ENCODE data around the gene SMIM1. TPM values are rescaled to one million over a fixed set of nuclear protein-coding genes. Genes with fewer than 3 reads are reported as not detected.

The SMIM1 gene
- total and polyA plus RNA-seq, 4 donors, result 0.99 to 10.1 (median 3.3) TPM

DNA sequence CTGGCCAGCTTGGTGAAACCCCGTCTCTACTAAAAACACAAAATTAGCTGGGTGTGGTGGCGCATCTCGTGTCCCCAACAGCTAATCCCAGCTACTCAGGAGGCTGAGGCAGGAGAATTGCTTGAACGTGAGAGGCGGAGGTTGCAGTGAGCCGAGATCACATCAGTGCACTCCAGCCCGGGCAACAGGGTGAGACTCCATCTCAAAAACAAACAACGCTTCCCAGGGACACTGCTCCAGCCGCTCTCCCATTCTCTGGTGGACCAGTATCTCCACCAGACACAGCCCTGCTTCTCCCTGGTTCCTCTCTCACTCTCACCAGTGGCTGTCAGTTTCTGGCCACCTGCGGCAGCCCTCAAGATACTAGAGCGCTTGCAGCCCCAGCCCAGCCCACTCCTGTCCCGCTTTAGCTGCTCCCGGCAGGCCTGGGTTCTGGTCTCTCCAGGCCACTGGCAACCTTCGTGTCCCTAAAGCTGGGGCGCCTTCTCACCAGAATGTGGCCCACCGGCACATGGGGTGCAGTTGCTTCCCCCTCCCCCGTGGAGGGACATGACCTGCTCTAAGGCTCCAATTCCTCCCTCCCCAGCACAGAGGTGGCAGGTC, 44.7 kb downstream of the SMIM1 start:
- Histone ChIP-seq H3K4me3 (ENCODE audit: low read depth, low read length) (no peak overlapping the region), H3K36me3 (ENCODE audit: control insufficient read depth, insufficient read depth, low read length) (peaks cover 79% of the 10 kb centered on the region), H3K27me3 (ENCODE audit: control insufficient read depth, insufficient read depth, low read length) (no peaks in the 10 kb centered on the region), H3K4me1 (ENCODE audit: control insufficient read depth, insufficient read depth, low read length) (peaks cover 17% of the 10 kb centered on the region), H3K27ac (ENCODE audit: low read depth, low read length) (no peak overlapping the region), H3K9me3 (ENCODE audit: control insufficient read depth, insufficient read depth, low read length) (no peaks in the 10 kb centered on the region)
- DNase-seq (ENCODE audit: low read depth in 4 of 6, low spot score in 6 of 6), result no peak
- WGBS (ENCODE audit: insufficient coverage), result 91% methylated on average over 17 of the region's 17 CpGs

DNA sequence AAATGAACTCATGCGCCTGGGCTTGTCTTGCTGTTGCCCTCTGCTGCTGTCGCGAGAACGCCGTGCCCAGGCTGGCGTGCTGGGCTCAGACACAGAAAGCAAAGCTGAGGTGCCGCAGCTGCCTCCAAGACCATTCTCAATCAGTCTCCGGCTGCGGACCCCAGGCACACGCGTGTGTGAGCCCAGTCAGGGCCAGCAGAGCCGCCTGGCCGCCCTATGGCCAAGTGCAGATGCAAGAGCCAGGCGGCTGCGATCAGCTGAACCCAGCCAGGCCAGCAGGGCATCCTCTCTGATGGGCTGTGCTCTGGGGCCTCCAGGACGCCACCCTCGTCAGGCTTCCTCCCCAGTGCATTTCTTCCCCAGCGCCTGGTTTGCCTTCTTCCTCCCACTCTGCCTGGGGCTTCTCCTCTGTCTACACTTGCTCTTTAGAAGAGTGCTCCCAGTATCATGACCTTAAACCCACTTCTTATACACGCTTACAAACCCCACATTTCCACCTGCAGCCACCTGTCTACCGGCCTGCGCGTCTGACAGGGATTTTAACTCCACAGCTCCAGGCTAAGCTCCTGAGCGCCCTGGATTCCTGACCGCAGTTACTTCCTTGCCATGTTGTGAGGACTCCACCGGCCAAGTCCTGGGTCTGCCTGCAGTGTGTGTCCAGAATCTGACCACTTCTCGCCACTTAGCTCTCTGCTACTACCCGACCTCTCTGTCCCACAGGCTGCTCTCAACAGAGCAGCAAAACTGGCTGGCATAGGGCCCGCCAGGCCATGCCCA, 45.5 kb downstream of the SMIM1 start:
- 90% methylated on average over 27 of the region's 28 CpGs for WGBS (ENCODE audit: insufficient coverage)

DNA sequence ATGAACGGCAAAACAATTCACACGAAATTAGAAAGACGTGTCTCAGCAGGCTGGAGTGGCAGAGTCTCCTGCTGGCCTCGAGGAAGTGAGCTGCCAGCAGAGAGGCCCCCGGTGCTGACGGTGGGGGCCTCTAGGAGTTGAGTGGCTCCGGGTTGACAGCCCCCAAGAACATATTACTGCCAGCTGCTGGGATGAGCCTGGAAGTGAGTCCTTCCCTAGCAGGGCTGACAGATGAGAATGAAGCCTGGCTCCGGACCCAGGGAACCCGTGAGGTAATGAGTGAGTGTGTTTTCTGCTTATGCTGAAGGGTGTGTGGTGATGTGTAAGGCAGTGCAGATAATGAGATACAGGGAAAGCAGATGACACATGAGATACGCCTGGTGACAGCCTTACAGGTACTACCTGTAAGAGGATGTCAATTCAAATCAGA, 47.2 kb downstream of the SMIM1 start:
- peaks cover 20% of the 10 kb centered on the region for H3K4me1 ChIP-seq (ENCODE audit: control insufficient read depth, insufficient read depth, low read length)
- no peak overlapping the region for H3K27ac ChIP-seq (ENCODE audit: low read depth, low read length)
- H3K36me3 ChIP-seq (ENCODE audit: control insufficient read depth, insufficient read depth, low read length), result peaks cover 91% of the 10 kb centered on the region
- no peaks in the 10 kb centered on the region for H3K27me3 ChIP-seq (ENCODE audit: control insufficient read depth, insufficient read depth, low read length)
- peak in 1 of 6 donors; percentile 34 for DNase-seq (ENCODE audit: low read depth in 4 of 6, low spot score in 6 of 6)
- no peak overlapping the region for H3K4me3 ChIP-seq (ENCODE audit: low read depth, low read length)
- H3K9me3 ChIP-seq (ENCODE audit: control insufficient read depth, insufficient read depth, low read length), result no peaks in the 10 kb centered on the region
- 61% methylated on average over 10 of the region's 10 CpGs for WGBS (ENCODE audit: insufficient coverage)

More for the DNA sequence above, 45.5 kb downstream of the SMIM1 start:
- Histone ChIP-seq H3K27me3 (ENCODE audit: control insufficient read depth, insufficient read depth, low read length) (no peaks in the 10 kb centered on the region), H3K4me3 (ENCODE audit: low read depth, low read length) (no peak overlapping the region), H3K27ac (ENCODE audit: low read depth, low read length) (no peak overlapping the region), H3K4me1 (ENCODE audit: control insufficient read depth, insufficient read depth, low read length) (peaks cover 20% of the 10 kb centered on the region), H3K9me3 (ENCODE audit: control insufficient read depth, insufficient read depth, low read length) (no peaks in the 10 kb centered on the region), H3K36me3 (ENCODE audit: control insufficient read depth, insufficient read depth, low read length) (peaks cover 85% of the 10 kb centered on the region)
- no peak for DNase-seq (ENCODE audit: low read depth in 4 of 6, low spot score in 6 of 6)

DNA sequence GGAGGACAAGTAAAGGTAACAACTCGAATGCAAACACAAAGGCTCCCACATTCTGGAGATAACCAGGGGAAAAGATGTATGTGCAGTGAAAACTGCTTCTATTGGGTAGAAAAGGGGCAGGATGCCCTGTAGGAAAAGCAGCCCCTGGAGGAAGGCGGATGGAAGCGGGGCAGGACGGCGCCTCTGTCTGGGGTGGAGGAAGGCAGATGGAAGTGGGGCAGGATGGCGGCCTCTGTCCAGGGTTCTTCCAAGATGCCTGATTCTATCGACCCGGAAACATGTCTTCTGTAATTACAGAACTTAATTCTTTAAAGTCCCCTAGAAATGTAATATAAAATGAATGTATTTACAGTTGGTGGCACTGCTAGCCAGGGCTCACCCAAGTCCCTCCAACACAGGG, 47.8 kb downstream of the SMIM1 start:
- 84% methylated on average over 4 of the region's 8 CpGs for WGBS (ENCODE audit: insufficient coverage)
- Histone ChIP-seq H3K4me3 (ENCODE audit: low read depth, low read length) (no peak overlapping the region), H3K27ac (ENCODE audit: low read depth, low read length) (no peak overlapping the region), H3K9me3 (ENCODE audit: control insufficient read depth, insufficient read depth, low read length) (no peaks in the 10 kb centered on the region), H3K27me3 (ENCODE audit: control insufficient read depth, insufficient read depth, low read length) (no peaks in the 10 kb centered on the region), H3K4me1 (ENCODE audit: control insufficient read depth, insufficient read depth, low read length) (peaks cover 20% of the 10 kb centered on the region), H3K36me3 (ENCODE audit: control insufficient read depth, insufficient read depth, low read length) (peaks cover 91% of the 10 kb centered on the region)
- DNase-seq (ENCODE audit: low read depth in 4 of 6, low spot score in 6 of 6), result no peak

DNA sequence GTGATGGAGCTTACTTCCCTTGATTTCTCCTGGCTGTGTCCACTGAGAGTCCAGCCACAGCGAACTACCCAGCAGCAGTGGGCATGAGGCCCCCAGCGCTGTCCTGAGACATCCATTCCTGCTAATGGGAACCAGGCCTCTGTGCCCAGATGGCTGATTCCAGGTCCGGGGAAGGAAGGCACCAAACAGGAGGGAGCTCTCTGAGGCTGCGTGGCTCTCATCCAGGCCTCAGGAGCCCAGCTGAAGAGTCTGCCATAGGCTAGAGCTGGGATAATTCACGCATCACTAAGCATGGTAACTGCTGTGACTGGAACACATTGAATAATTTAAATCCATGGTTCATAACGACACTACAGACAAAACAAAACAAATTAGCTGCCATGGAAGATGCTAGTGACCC, 48.5 kb downstream of the SMIM1 start:
- Histone ChIP-seq H3K27ac (ENCODE audit: low read depth, low read length) (no peak overlapping the region), H3K36me3 (ENCODE audit: control insufficient read depth, insufficient read depth, low read length) (peaks cover 92% of the 10 kb centered on the region), H3K9me3 (ENCODE audit: control insufficient read depth, insufficient read depth, low read length) (no peaks in the 10 kb centered on the region), H3K4me3 (ENCODE audit: low read depth, low read length) (no peak overlapping the region), H3K27me3 (ENCODE audit: control insufficient read depth, insufficient read depth, low read length) (no peaks in the 10 kb centered on the region), H3K4me1 (ENCODE audit: control insufficient read depth, insufficient read depth, low read length) (peaks cover 20% of the 10 kb centered on the region)
- WGBS (ENCODE audit: insufficient coverage), result 53% methylated on average over 6 of the region's 6 CpGs
- peak in 5 of 6 donors; percentile 4 to 91 (median 37) for DNase-seq (ENCODE audit: low read depth in 4 of 6, low spot score in 6 of 6)

DNA sequence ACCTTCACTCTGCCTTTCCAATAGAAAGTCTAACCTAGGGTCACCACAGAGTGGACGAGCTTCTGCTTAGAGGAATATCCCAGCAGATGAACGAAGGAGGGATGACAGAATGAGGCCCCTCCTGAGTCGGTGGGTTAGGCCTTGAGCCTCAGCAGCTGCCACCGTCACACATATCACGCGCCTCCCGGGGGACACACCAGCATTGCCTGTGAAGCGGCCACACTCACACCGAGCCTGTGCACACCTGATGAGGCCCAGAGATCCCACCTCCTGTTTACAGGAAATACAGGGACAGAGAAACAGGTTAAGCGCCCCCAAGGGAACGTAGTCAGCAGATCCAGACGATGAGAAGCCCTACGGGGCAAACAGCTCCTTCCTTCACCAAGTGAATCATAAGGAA, 48.9 kb downstream of the SMIM1 start:
- Histone ChIP-seq H3K4me1 (ENCODE audit: control insufficient read depth, insufficient read depth, low read length) (peaks cover 20% of the 10 kb centered on the region), H3K36me3 (ENCODE audit: control insufficient read depth, insufficient read depth, low read length) (peaks cover 91% of the 10 kb centered on the region), H3K9me3 (ENCODE audit: control insufficient read depth, insufficient read depth, low read length) (no peaks in the 10 kb centered on the region), H3K4me3 (ENCODE audit: low read depth, low read length) (no peak overlapping the region), H3K27me3 (ENCODE audit: control insufficient read depth, insufficient read depth, low read length) (no peaks in the 10 kb centered on the region), H3K27ac (ENCODE audit: low read depth, low read length) (no peak overlapping the region)
- DNase-seq (ENCODE audit: low read depth in 4 of 6, low spot score in 6 of 6), result peak in 1 of 6 donors; percentile 73
- 61% methylated on average over 10 of the region's 13 CpGs for WGBS (ENCODE audit: insufficient coverage)

DNA sequence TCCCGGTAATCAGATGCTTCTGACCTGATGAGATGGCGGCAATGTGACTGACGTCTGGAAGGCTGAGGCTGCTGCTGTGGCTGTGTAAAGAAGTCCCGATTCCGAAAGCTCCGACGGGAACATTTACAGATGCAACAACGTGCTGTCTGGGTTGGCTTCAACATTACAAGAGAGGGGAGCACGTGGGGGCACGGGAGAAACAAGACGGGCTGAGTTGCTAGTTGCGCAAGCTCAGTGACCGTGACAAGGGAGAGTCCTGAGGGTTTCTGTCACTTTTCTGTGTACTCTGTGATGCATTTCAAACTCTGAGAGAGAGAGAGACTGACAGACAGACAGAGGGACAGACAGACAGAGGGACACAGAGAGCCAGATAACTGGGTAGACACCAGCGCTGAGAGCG, 49.4 kb downstream of the SMIM1 start:
- H3K36me3 ChIP-seq (ENCODE audit: control insufficient read depth, insufficient read depth, low read length), result peaks cover 91% of the 10 kb centered on the region
- no peak overlapping the region for H3K27ac ChIP-seq (ENCODE audit: low read depth, low read length)
- H3K4me1 ChIP-seq (ENCODE audit: control insufficient read depth, insufficient read depth, low read length), result peaks cover 20% of the 10 kb centered on the region
- H3K27me3 ChIP-seq (ENCODE audit: control insufficient read depth, insufficient read depth, low read length), result no peaks in the 10 kb centered on the region
- no peaks in the 10 kb centered on the region for H3K9me3 ChIP-seq (ENCODE audit: control insufficient read depth, insufficient read depth, low read length)
- WGBS (ENCODE audit: insufficient coverage), result 74% methylated on average over 15 of the region's 15 CpGs
- no peak overlapping the region for H3K4me3 ChIP-seq (ENCODE audit: low read depth, low read length)
- DNase-seq (ENCODE audit: low read depth in 4 of 6, low spot score in 6 of 6), result no peak

DNA sequence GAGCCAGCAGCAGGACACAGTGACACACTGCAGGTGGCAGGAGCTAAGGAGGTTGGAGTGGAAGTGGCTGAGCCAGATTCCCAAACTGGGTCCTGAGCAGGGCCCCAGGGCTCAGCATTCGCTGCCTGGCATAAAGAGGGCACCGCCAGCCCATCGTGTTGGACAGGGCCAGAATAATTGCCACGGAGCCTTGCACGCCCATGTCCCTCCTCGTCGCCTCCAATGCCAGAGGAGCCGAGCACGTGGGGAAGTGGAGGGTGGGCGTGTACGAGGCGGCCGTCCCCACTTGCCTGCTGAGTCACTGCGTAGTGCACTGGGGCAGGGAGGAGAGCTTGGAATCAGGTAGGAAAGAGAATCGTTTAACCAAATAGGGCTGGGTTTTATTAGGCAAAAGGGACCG, 49.9 kb downstream of the SMIM1 start:
- H3K27ac ChIP-seq (ENCODE audit: low read depth, low read length), result no peak overlapping the region
- H3K36me3 ChIP-seq (ENCODE audit: control insufficient read depth, insufficient read depth, low read length), result peaks cover 91% of the 10 kb centered on the region
- H3K4me3 ChIP-seq (ENCODE audit: low read depth, low read length), result no peak overlapping the region
- DNase-seq (ENCODE audit: low read depth in 4 of 6, low spot score in 6 of 6), result no peak
- no peaks in the 10 kb centered on the region for H3K9me3 ChIP-seq (ENCODE audit: control insufficient read depth, insufficient read depth, low read length)
- no peaks in the 10 kb centered on the region for H3K27me3 ChIP-seq (ENCODE audit: control insufficient read depth, insufficient read depth, low read length)
- H3K4me1 ChIP-seq (ENCODE audit: control insufficient read depth, insufficient read depth, low read length), result peaks cover 20% of the 10 kb centered on the region
- 90% methylated on average over 14 of the region's 16 CpGs for WGBS (ENCODE audit: insufficient coverage)

DNA sequence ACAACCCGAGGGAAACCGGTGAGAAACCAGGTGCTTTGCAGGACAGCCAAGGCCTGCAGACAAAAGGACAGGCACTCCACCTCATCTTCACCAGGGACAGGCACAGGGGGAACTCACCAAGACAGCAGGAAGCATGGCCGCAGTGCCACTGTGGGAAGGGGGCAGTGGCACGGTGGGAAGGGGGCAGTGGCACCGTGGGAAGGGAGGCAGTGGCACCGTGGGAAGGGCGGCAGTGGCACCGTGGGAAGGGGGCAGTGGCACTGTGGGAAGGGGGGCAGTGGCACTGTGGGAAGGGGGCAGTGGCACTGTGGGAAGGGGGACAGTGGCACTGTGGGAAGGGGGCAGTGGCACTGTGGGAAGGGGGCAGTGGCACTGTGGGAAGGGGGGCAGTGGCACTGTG, 52.1 kb downstream of the SMIM1 start:
- peaks cover 25% of the 10 kb centered on the region for H3K4me1 ChIP-seq (ENCODE audit: control insufficient read depth, insufficient read depth, low read length)
- H3K9me3 ChIP-seq (ENCODE audit: control insufficient read depth, insufficient read depth, low read length), result no peaks in the 10 kb centered on the region
- peaks cover 93% of the 10 kb centered on the region for H3K36me3 ChIP-seq (ENCODE audit: control insufficient read depth, insufficient read depth, low read length)
- no peaks in the 10 kb centered on the region for H3K27me3 ChIP-seq (ENCODE audit: control insufficient read depth, insufficient read depth, low read length)
- no peak for DNase-seq (ENCODE audit: low read depth in 4 of 6, low spot score in 6 of 6)
- 89% methylated on average over 8 of the region's 8 CpGs for WGBS (ENCODE audit: insufficient coverage)
- no peak overlapping the region for H3K27ac ChIP-seq (ENCODE audit: low read depth, low read length)
- H3K4me3 ChIP-seq (ENCODE audit: low read depth, low read length), result no peak overlapping the region

DNA sequence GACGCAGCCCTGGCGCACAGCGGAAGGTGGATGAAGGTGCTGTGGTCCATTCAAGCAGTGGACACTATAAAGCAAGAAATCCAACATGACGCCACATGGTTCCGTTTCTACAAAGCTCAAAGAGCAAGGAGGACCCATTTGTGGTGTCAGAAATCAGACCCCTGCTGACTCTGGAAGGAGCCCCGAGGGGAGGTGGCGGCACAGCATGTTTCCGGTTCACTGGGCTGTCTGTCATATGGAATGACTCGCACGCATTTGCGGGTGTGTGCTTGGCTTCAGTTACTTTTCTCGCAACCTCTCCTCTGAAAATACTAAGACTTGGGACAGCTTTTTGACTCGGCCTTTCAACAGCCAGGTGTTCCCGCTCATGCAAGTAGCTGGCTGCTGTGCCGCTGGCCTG, 52.8 kb downstream of the SMIM1 start:
- Histone ChIP-seq H3K4me1 (ENCODE audit: control insufficient read depth, insufficient read depth, low read length) (peaks cover 22% of the 10 kb centered on the region), H3K27ac (ENCODE audit: low read depth, low read length) (no peak overlapping the region), H3K4me3 (ENCODE audit: low read depth, low read length) (no peak overlapping the region), H3K27me3 (ENCODE audit: control insufficient read depth, insufficient read depth, low read length) (no peaks in the 10 kb centered on the region), H3K36me3 (ENCODE audit: control insufficient read depth, insufficient read depth, low read length) (peaks cover 92% of the 10 kb centered on the region), H3K9me3 (ENCODE audit: control insufficient read depth, insufficient read depth, low read length) (no peaks in the 10 kb centered on the region)
- no peak for DNase-seq (ENCODE audit: low read depth in 4 of 6, low spot score in 6 of 6)
- WGBS (ENCODE audit: insufficient coverage), result 77% methylated on average over 14 of the region's 15 CpGs

Data from spinal cord (tissue), 10 donors.